ENCODE data around the gene LDHAL6B. TPM values are rescaled to one million over a fixed set of nuclear protein-coding genes. Genes with fewer than 3 reads are reported as not detected.

Gene LDHAL6B
- total and polyA plus RNA-seq, 5 donors from 2014 or later, result not detected

Other genes starting within 250 kb of the LDHAL6B start
- gene RNF111, start 219.2 kb upstream of the LDHAL6B start, total RNA-seq, result 58.2 TPM
- gene RNF111, start 219.2 kb upstream of the LDHAL6B start, polyA plus RNA-seq, result 10 to 100 TPM; 17.2 to 23.2 (median 18.8) TPM
- 1.8 TPM for gene CCNB2, start 101.7 kb upstream of the LDHAL6B start, total RNA-seq
- gene CCNB2, start 101.7 kb upstream of the LDHAL6B start, polyA plus RNA-seq, result 10 to 100 TPM in 2 of 4 donors, 1 to 10 TPM in 2; 5.0 to 15.9 (median 9.3) TPM
- gene MYO1E, start 166.0 kb downstream of the LDHAL6B start, total RNA-seq, result 1.5 TPM
- 1 to 10 TPM in 1 of 4 donors, under 1 TPM in 3; 0.14 to 1.6 (median 0.45) TPM for gene MYO1E, start 166.0 kb downstream of the LDHAL6B start, polyA plus RNA-seq
- gene FAM81A, start 231.3 kb downstream of the LDHAL6B start, total RNA-seq, result not detected
- gene FAM81A, start 231.3 kb downstream of the LDHAL6B start, polyA plus RNA-seq, result not detected

Measured in CD4-positive, CD25-positive, alpha-beta regulatory T cell (primary cell).